Stimulated activated CD4-positive, alpha-beta T cell treated with anti-CD3 and anti-CD28 coated beads, TNF-alpha, amount 100 ng/mL, for 1 hour (primary cell): Measurements from ENCODE around the gene NEURL1B.

ENCODE experiments used
- DNase-seq, 3 donors: peaks; one replicate each; pipeline ENCODE4 v3.0.0-alpha.2; 2020; ENCODE audit warnings: low read depth in 3 of 3, low spot score in 1 of 3

NEURL1B gene

GRCh38 chr5:172608773-172609172 lies 32.3 kb upstream of the NEURL1B start:
- no peak for DNase-seq

- no peak for DNase-seq
Measured at GRCh38 chr5:172610643-172611042, 30.4 kb upstream of the NEURL1B start.

DNA sequence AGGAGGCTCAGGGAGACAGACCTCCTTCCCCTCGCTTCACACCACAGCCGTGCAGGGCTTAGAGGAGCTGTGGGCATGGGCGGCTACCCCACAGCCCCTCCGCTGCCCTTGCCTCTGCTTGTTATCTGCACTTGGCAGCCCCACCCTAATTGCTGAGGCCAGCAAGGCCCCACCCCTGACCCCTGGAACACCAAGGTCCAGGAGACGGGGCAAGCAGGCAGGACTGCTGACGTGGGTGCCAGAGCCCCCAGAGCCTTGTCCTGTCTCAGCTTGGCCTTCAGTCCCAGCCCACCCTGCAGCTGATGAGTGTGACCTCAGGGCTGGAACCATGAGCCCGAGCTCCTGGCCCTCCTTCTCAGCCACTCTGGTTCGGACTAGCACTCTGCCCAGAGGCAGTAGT lies 29.1 kb upstream of the NEURL1B start:
- DNase-seq: no peak

GRCh38 chr5:172612771-172613170 lies 28.3 kb upstream of the NEURL1B start:
- DNase-seq: no peak

GRCh38 chr5:172616136-172616535 lies 24.9 kb upstream of the NEURL1B start:
- DNase-seq: no peak

GRCh38 chr5:172616730-172617129 lies 24.3 kb upstream of the NEURL1B start:
- DNase-seq: no peak

- no peak for DNase-seq
Measured at GRCh38 chr5:172617817-172618216, 23.2 kb upstream of the NEURL1B start.

DNA sequence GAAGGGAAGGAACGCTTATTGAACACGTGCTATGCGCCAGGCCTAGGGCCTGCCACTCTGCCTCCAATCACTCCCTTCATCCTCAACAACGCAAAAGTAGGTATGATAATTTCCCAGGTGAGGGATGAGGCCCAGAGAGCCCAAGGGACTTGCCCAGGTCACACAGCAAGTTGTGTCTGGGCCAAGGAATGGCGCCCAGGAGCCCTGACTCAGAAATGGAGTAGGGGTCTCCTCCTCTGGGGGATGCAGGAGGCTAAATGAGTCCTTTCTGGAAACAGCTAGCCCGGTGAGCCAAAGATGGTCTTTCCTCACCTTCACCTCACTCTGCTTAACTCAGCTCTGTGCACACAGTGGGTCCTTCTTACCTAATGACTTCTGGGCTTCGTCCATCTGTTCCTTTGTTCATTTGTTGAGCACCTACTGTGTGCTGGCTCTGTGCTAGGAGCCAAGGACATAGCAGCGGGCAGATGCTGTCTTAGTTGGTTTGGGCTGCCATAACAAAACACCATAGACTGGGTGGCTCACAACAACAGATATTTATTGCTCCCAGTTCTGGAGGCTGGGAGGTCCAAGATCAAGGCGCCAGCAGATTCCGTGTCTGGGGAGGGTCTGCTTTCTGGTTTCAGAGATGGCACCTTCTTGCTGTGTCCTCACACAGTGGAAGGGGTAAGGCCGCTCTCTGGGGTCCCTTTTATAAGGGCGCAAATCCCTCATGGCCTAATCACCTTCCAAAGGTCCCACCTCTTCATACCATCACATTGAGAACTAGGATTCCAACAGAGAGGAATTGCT lies 22.3 kb upstream of the NEURL1B start:
- DNase-seq: no peak

- DNase-seq: no peak
Measured at GRCh38 chr5:172620506-172620905, 20.6 kb upstream of the NEURL1B start.

GRCh38 chr5:172622091-172623046 lies 18.7 kb upstream of the NEURL1B start:
- DNase-seq: no peak

GRCh38 chr5:172623313-172623980 lies 17.6 kb upstream of the NEURL1B start:
- DNase-seq: no peak

GRCh38 chr5:172624083-172624995 lies 16.7 kb upstream of the NEURL1B start:
- no peak for DNase-seq

- no peak for DNase-seq
Measured at GRCh38 chr5:172624996-172625964, 15.8 kb upstream of the NEURL1B start.

DNA sequence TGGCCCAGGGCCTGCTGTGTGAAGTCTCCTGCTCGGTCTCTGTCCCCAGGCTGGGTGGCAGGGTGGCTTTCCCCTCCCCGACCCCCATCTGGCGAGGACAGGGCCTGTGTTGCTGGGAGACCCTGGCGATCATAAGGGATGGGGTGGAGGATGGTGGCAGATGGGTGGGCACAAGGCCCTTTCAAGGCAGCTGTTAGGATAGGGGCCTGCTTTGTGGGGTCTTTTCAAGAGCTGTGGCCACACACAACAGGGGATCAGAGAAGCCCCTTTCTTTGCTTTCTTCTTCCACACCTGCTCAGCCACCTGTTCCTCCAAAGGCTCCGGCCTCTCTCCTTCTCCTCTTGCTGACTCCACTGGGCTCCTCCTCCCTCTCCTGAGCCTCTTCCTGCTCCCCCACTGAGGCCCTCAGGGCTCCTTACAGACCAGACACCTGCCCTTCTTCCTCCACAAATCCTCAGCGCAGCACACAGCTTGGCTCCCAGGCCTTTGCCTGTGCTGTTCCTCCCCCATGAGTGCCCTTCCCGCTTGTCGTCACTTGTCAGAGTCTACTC lies 15.0 kb upstream of the NEURL1B start:
- no peak for DNase-seq

DNA sequence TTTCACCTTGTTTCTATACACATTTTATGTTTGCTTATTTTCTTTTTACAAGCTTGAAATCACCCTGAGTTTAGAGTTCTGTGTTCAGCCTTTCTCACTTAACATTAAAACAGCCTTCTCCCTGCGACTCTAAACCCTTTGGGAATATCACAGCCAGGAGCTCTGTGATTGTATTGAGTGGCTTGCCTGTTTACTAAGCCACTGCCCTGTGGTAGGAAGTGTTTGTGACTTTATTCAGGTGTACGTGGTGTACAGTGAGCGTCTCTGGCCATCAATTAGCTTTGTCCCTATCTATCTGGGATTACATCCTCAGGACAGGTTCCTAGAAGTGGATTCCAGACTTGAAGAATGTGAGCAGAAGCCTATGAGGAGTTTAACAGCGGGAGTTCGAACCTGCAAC lies 11.0 kb upstream of the NEURL1B start:
- DNase-seq: no peak

- no peak for DNase-seq
Measured at GRCh38 chr5:172630482-172630881, 10.6 kb upstream of the NEURL1B start.

DNA sequence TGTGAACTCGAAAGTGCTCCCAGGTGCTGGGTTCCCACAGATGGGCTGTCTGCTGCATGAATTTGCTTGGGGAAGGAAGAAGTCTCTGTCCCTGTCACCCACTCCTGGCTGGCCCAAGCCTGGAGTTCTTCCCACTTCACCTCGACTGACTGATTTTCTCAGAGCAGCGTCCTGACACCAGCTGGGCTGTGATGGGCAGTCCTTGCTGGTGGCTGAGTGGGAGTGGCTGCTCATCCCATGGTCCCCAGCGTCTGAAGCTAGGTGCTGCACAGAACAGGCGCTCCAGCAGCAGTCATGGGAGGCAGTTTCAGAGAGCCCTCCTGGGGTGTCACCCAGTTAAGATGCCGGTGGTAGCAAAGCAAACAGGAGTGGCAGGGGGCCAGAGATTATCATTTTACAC lies 10.1 kb upstream of the NEURL1B start:
- no peak for DNase-seq

DNA sequence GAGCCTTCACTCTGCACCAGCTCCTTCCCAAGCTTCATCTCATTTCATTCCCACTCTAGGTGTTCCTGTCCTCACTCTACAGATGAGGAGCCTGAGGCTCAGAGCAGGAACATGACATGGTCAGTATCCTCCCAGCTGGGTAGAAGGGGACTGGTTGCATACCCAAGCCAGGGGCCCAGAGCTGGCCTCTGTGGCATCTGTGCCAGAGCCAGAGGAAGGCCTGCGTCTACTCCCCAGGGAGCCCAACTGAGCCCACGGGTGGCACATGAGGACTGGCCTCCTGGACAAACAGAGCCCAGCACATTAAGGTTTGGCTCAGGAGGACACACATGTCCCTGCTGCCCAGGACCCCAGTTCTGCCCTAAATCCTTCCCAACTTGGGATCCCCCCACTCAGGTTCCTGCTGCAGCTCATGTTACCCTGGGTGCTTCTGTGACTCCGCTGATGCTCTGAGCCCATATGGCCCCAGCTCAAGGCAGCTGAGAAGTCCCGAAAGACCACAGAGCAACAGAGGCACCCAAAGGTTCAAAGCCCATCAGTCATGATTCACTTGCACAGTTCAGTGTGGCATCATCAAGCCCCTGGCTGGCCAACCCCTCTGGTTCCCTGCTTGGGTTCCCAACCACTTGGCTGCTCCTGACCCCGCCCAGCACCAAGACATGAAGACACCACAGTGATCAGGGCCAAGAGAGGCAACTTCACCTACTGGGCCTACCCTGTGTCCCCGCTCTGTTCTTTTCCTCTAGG lies 8.5 kb upstream of the NEURL1B start:
- DNase-seq: no peak
